H1 (cell line): ENCODE results near the gene KDF1. TPM values are rescaled to one million over a fixed set of nuclear protein-coding genes. Genes with fewer than 3 reads are reported as not detected.

Source experiments
- CTCF ChIA-PET: fragments of 300-600 bp; sonication (Branson Sonifier 250); formaldehyde crosslinking; loops from one replicate; lab custom pipeline; 2021; ENCODE audit not compliant: partially characterized antibody; lab: Charles Lee
- POLR2A ChIA-PET: fragments of 300-600 bp; sonication (Branson Sonifier 250); formaldehyde crosslinking; loops from one replicate; lab custom pipeline; 2021; ENCODE audit warnings: inconsistent platforms; ENCODE audit not compliant: partially characterized antibody; lab: Charles Lee
- DNase-seq, 2 experiments: peaks; one replicate each; pipeline versions ENCODE4 v3.0.0 to v3.0.0-alpha.2; 2010 to 2022; ENCODE audit warnings: low spot score in 2 of 2, low read depth in 1 of 2, mixed read lengths in 1 of 2
- FAIRE-seq: peaks from 2 replicates; lab custom pipeline; 2011; peaks lifted over from hg19 to GRCh38; lab: Jason Lieb, UNC
- H2AFZ ChIP-seq: 2 replicates; pipeline ENCODE4 v1.8.1; 2012; ENCODE audit warnings: low read length, inconsistent platforms
- H2AK5ac ChIP-seq: 2 replicates; pipeline ENCODE4 v1.6.1; 2013; ENCODE audit warnings: low read depth, low read length
- H2BK120ac ChIP-seq: replicated peaks from 2 replicates; pipeline ENCODE3; 2013; ENCODE audit warnings: low read depth, low read length, inconsistent platforms
- H2BK12ac ChIP-seq: 2 replicates; pipeline ENCODE4 v1.6.1; 2013; ENCODE audit warnings: low read depth, low read length
- H2BK15ac ChIP-seq: 2 replicates; pipeline ENCODE4 v1.6.1; 2013; ENCODE audit warnings: low read length
- H2BK20ac ChIP-seq: 2 replicates; pipeline ENCODE4 v1.6.1; 2013; ENCODE audit warnings: low read length
- H2BK5ac ChIP-seq: 2 replicates; pipeline ENCODE4 v1.6.1; 2013; ENCODE audit warnings: low read depth, low read length
- H3K14ac ChIP-seq: 2 replicates; pipeline ENCODE4 v1.6.1; 2013; ENCODE audit warnings: inconsistent platforms; ENCODE audit not compliant: insufficient read length
- H3K18ac ChIP-seq: 2 replicates; pipeline ENCODE4 v1.6.1; 2013; ENCODE audit warnings: low read length; ENCODE audit errors: extremely low read depth
- H3K23ac ChIP-seq: 2 replicates; pipeline ENCODE4 v1.6.1; 2013; ENCODE audit warnings: inconsistent platforms; ENCODE audit not compliant: insufficient read length
- H3K23me2 ChIP-seq: 2 replicates; pipeline ENCODE4 v1.6.1; 2013; ENCODE audit warnings: low read depth, low read length
- H3K27ac ChIP-seq: 2 replicates; pipeline ENCODE4 v1.6.1; 2011; ENCODE audit warnings: low read depth, low read length, inconsistent platforms
- H3K27me3 ChIP-seq, 4 experiments: replicated peaks in 1 of 4; 1 replicate in 1 of 4; 2 replicates in 3 of 4; pipeline versions ENCODE4 v1.6.1 to v1.8.1; 2011 to 2013; ENCODE audit warnings: low read length in 3 of 4, mild to moderate bottlenecking in 3 of 4, inconsistent platforms in 2 of 4, mixed read lengths in 2 of 4, moderate library complexity in 1 of 4; ENCODE audit not compliant: control insufficient read depth in 3 of 4, insufficient read depth in 3 of 4; ENCODE audit errors: extremely low read depth in 1 of 4
- H3K36me3 ChIP-seq, 4 experiments: 2 replicates each; pipeline versions ENCODE4 v1.6.1 to v1.8.1; 2011 to 2013; ENCODE audit warnings: mild to moderate bottlenecking in 4 of 4, low read length in 3 of 4, moderate library complexity in 2 of 4, control low read depth in 1 of 4, inconsistent platforms in 1 of 4; ENCODE audit not compliant: insufficient read depth in 4 of 4, control insufficient read depth in 2 of 4
- H3K4ac ChIP-seq: replicated peaks from 2 replicates; pipeline ENCODE3; 2013; ENCODE audit warnings: low read length, low read depth, mixed read lengths, inconsistent platforms; ENCODE audit not compliant: insufficient read length
- H3K4me1 ChIP-seq, 4 experiments: replicated peaks in 1 of 4; 1 replicate in 1 of 4; 2 replicates in 3 of 4; pipeline versions ENCODE4 v1.6.1 to v1.8.1; 2011 to 2013; ENCODE audit warnings: low read length in 3 of 4, inconsistent platforms in 2 of 4, mixed read lengths in 1 of 4; ENCODE audit not compliant: insufficient read depth in 4 of 4, control insufficient read depth in 3 of 4
- H3K4me2 ChIP-seq, 2 experiments: 2 replicates each; pipeline versions ENCODE4 v1.6.1 to v1.8.1; 2011 to 2013; ENCODE audit warnings: low read depth in 2 of 2, low read length in 2 of 2, control low read depth in 1 of 2, inconsistent platforms in 1 of 2, mild to moderate bottlenecking in 1 of 2; ENCODE audit not compliant: insufficient read depth in 1 of 2
- H3K4me3 ChIP-seq, 4 experiments: fragments of 200-600, 300-600 bp in 1 of 4; sonication (generic), shearing (Covaris generic), sonication (Bioruptor Twin) in 1 of 4; 2 replicates each; pipeline versions ENCODE4 v1.5.1 to v1.8.1; 2011 to 2016; ENCODE audit warnings: low read length in 4 of 4, low read depth in 3 of 4, control low read depth in 2 of 4, inconsistent platforms in 2 of 4, mild to moderate bottlenecking in 2 of 4, mixed read lengths in 1 of 4, moderate library complexity in 1 of 4; ENCODE audit not compliant: insufficient read depth in 2 of 4; ENCODE audit errors: extremely low read depth in 1 of 4
- H3K56ac ChIP-seq: replicated peaks from 2 replicates; pipeline ENCODE3; 2013; ENCODE audit warnings: low read depth, mild to moderate bottlenecking, mixed read lengths, low read length, inconsistent platforms; ENCODE audit not compliant: insufficient read length
- H3K79me1 ChIP-seq: 2 replicates; pipeline ENCODE4 v1.6.1; 2013; ENCODE audit warnings: low read depth, low read length, control low read depth
- H3K79me2 ChIP-seq, 2 experiments: 2 replicates each; pipeline versions ENCODE4 v1.6.1 to v1.8.1; 2012 to 2013; ENCODE audit warnings: low read length in 2 of 2, mild to moderate bottlenecking in 2 of 2, inconsistent platforms in 1 of 2; ENCODE audit not compliant: insufficient read depth in 2 of 2, control insufficient read depth in 1 of 2
- H3K9ac ChIP-seq, 4 experiments: replicated peaks in 1 of 4; 1 replicate in 1 of 4; 2 replicates in 3 of 4; pipeline versions ENCODE4 v1.6.1 to v1.8.1; 2011 to 2013; ENCODE audit warnings: low read depth in 3 of 4, low read length in 3 of 4, control low read depth in 2 of 4, mild to moderate bottlenecking in 2 of 4, moderate library complexity in 2 of 4, inconsistent platforms in 1 of 4; ENCODE audit errors: extremely low read depth in 1 of 4
- H3K9me3 ChIP-seq, 2 experiments: 2 replicates each; pipeline versions ENCODE4 v1.6.1 to v1.8.1; 2012 to 2013; ENCODE audit warnings: mild to moderate bottlenecking in 2 of 2, moderate library complexity in 2 of 2, control low read depth in 1 of 2, inconsistent platforms in 1 of 2, low read depth in 1 of 2, low read length in 1 of 2, mixed read lengths in 1 of 2; ENCODE audit not compliant: insufficient read depth in 2 of 2
- H4K20me1 ChIP-seq, 2 experiments: replicated peaks in 1 of 2; 2 replicates each; pipeline versions ENCODE3 to v1.8.1; 2011 to 2013; ENCODE audit warnings: inconsistent platforms in 2 of 2, low read length in 2 of 2, mild to moderate bottlenecking in 1 of 2; ENCODE audit not compliant: insufficient read depth in 2 of 2, control insufficient read depth in 1 of 2
- H4K5ac ChIP-seq: 2 replicates; pipeline ENCODE4 v1.6.1; 2013; ENCODE audit warnings: low read length, low read depth, mixed read lengths, inconsistent platforms; ENCODE audit not compliant: insufficient read length
- H4K8ac ChIP-seq: 2 replicates; pipeline ENCODE4 v1.8.0; 2013; ENCODE audit warnings: mild to moderate bottlenecking, moderate library complexity, low read length, inconsistent platforms; ENCODE audit not compliant: insufficient read depth; ENCODE audit errors: extremely low read depth
- H4K91ac ChIP-seq: replicated peaks from 2 replicates; pipeline ENCODE3; 2013; ENCODE audit warnings: low read length, mixed read lengths, inconsistent platforms; ENCODE audit not compliant: insufficient read length
- EP300 ChIP-seq, 2 experiments: IDR thresholded peaks; 1 replicate in 1 of 2; 2 replicates in 1 of 2; pipeline ENCODE4 v1.6.1; 2011 to 2012; ENCODE audit warnings: low read depth in 2 of 2, low read length in 2 of 2, mild to moderate bottlenecking in 2 of 2, borderline replicate concordance in 1 of 2, inconsistent platforms in 1 of 2, moderate library complexity in 1 of 2
- EZH2 ChIP-seq: fragments of 200-600 bp; sonication (generic); IDR thresholded peaks from 2 replicates; pipeline ENCODE4 v1.7.1; 2012; ENCODE audit warnings: low read depth, mild to moderate bottlenecking, moderate library complexity, low read length, inconsistent platforms; ENCODE audit not compliant: severe bottlenecking
- MAFK ChIP-seq: IDR thresholded peaks from 2 replicates; pipeline ENCODE4 v1.6.1; 2012; ENCODE audit warnings: low read depth, mild to moderate bottlenecking, improper control_type of control experiment, low read length
- POLR2AphosphoS5 ChIP-seq: IDR thresholded peaks from 2 replicates; pipeline ENCODE4 v1.6.1; 2011; ENCODE audit warnings: low read depth, low read length
- SIN3A ChIP-seq, 2 experiments: IDR thresholded peaks in 1 of 2; conservative IDR thresholded peaks in 1 of 2; 2 replicates each; pipeline ENCODE4 v1.6.1; 2011 to 2012; ENCODE audit warnings: low read length in 2 of 2, improper control_type of control experiment in 1 of 2, low read depth in 1 of 2, mild to moderate bottlenecking in 1 of 2
- SIX5 ChIP-seq: IDR thresholded peaks from 2 replicates; pipeline ENCODE4 v1.6.1; 2011; ENCODE audit warnings: mild to moderate bottlenecking, low read depth, low read length
- SP2 ChIP-seq: IDR thresholded peaks from 2 replicates; pipeline ENCODE4 v1.6.1; 2012; ENCODE audit warnings: mild to moderate bottlenecking, low read length, inconsistent platforms
- TCF12 ChIP-seq: IDR thresholded peaks from 2 replicates; pipeline ENCODE4 v1.6.1; 2011; ENCODE audit warnings: low read depth, mild to moderate bottlenecking, low read length
- WGBS, 2 experiments: shearing (Covaris generic) in 1 of 2; methylation state at CpG; one replicate each; pipeline versions ENCODE4 v1.1.6 to v1.1.7; 2013 to 2015; ENCODE audit warnings: low lambda C conversion rate in 2 of 2, mixed read lengths in 2 of 2, inconsistent platforms in 1 of 2, low coverage in 1 of 2, missing lambda C conversion rate in 1 of 2; ENCODE audit not compliant: insufficient replicate concordance in 2 of 2, insufficient coverage in 1 of 2, insufficient read length in 1 of 2; ENCODE audit errors: extremely low coverage in 1 of 2, missing lambda C conversion rate in 1 of 2; 5-methylcytosine and 5-hydroxymethylcytosine counted together
- polyA plus RNA-seq, 7 experiments: library from polyadenylated mRNA; depleted of rRNA in 3 of 7; stranded (reverse) in 5 of 7; unstranded in 2 of 7; fragments of >200 nt in 5 of 7; fragments of 200-250 nt in 2 of 7; gene quantifications; 1 replicate in 5 of 7; 2 replicates in 1 of 7; 4 replicates in 1 of 7; pipeline versions ENCODE4 v1.2.1 to v1.2.3, GENCODE V29; 2011 to 2013; ENCODE audit warnings: missing spikeins in 2 of 7, mixed read lengths in 2 of 7
- total RNA-seq: library from RNA; stranded (reverse); fragmentation: NEBNext Ultra II Directional; extraction: Animal tissue kit (Norgen Biotek cat#: 25700); gene quantifications from 2 replicates; pipeline ENCODE4 v1.2.1, GENCODE V29; 2021
- TF ChIP-seq, protein P1 (sequence below): IDR thresholded peaks from 2 replicates; pipeline ENCODE4 v1.6.1; 2012; ENCODE audit warnings: inconsistent platforms
- TF ChIP-seq, protein P2 (sequence below): IDR thresholded peaks from 2 replicates; pipeline ENCODE4 v1.6.1; 2011; ENCODE audit warnings: low read depth, mild to moderate bottlenecking, low read length; ENCODE audit not compliant: insufficient read depth

Gene KDF1
- total and polyA plus RNA-seq, 2 of the 8 experiments (the other 6 are each of a cell fraction or from before 2014, with no cell fraction given) = 16.9 to 37.5 TPM

DNA sequence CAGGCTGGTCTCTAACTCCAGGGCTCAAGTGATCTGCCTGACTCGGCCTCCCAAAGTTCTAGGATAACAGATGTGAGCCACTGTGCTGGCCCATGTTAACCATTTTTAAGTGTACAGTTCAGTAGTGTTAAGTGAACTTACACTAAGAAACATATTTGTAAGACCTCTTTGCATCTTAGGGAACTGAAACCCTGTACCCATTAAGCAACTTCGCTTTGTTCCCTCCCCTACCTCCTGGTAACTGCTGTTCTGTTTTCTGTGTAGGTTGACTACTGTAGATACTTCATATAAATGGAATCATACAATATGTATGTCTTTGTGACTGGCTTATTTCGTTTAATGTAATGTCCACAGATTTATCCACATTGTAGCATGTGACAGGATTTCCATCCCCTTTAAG lies 27.7 kb downstream of the KDF1 start:
- FAIRE-seq (no peak), DNase-seq (no peak)
- Histone ChIP-seq H3K9ac (no peak overlapping the region), H3K23me2 (no peaks in the 10 kb centered on the region), H3K9me3 (no peaks in the 10 kb centered on the region), H3K14ac (no peak overlapping the region), H3K79me2 (peaks cover 4 to 36% of the 10 kb centered on the region in 2 experiments; a peak in 3 of 4 replicates), H3K4me3 (no peak overlapping the region), H3K23ac (no peak overlapping the region), H3K56ac (no peak overlapping the region), H2BK15ac (no peak overlapping the region), H4K20me1 (peaks cover 4 to 8% of the 10 kb centered on the region in 2 experiments), H3K27me3 (no peaks in the 10 kb centered on the region), H4K8ac (no peak overlapping the region), H2AFZ (no peak overlapping the region), H4K5ac (no peak overlapping the region), H2BK20ac (no peak overlapping the region), H2BK5ac (no peak overlapping the region), H2BK120ac (no peak overlapping the region), H3K79me1 (no peaks in the 10 kb centered on the region), H3K4me2 (no peak overlapping the region), H2AK5ac (no peak overlapping the region), H3K4ac (no peak overlapping the region), H2BK12ac (no peak overlapping the region), H3K18ac (no peak overlapping the region), H3K36me3 (peaks cover 10 to 53% (median 34%) of the 10 kb centered on the region in 4 experiments; a peak in 7 of 8 replicates), H3K4me1 (peaks cover 0 to 3% (median 0%) of the 10 kb centered on the region in 4 experiments; a peak in 1 of 7 replicates), H4K91ac (no peak overlapping the region), H3K27ac (no peak overlapping the region)
- POLR2A ChIA-PET = interaction anchor here (1.0 to 1.5 kb wide), 3 partner anchors 15 to 100 kb away, joined by 3 to 5 read pairs (median 3); no protein-coding TSS in a partner anchor
- 85% methylated on average over 3 of the region's 3 CpGs; no CpG with 5 or more reads in 1 of the 2 experiments for WGBS, 2 experiments
- CTCF ChIA-PET = no interaction called here
- TF ChIP-seq EZH2 = no peak
- TF ChIP-seq SP2 = no peak
- TF ChIP-seq, protein P1, sequence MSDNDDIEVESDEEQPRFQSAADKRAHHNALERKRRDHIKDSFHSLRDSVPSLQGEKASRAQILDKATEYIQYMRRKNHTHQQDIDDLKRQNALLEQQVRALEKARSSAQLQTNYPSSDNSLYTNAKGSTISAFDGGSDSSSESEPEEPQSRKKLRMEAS = no peak
- no peak for TF ChIP-seq MAFK
- no peak for TF ChIP-seq EP300 (IDR thresholded peaks at IDR 0.05; ENCODE audit: borderline replicate concordance in 1 of 2, low read depth in 2 of 2, low read length in 2 of 2)
- TF ChIP-seq, protein P2, sequence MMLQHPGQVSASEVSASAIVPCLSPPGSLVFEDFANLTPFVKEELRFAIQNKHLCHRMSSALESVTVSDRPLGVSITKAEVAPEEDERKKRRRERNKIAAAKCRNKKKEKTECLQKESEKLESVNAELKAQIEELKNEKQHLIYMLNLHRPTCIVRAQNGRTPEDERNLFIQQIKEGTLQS = no peak
- TF ChIP-seq POLR2AphosphoS5 = no peak
- no peak for TF ChIP-seq SIN3A (conservative IDR thresholded peaks at IDR 0.05 in 1 of 2, IDR thresholded peaks at IDR 0.05 in 1 of 2; ENCODE audit: low read depth in 1 of 2, low read length in 2 of 2)
- no peak for TF ChIP-seq SIX5
- TF ChIP-seq TCF12 = no peak
